PFSK-1 (cell line): ENCODE measurements around the gene ERCC3.

Experiments used
- FOXP2 ChIP-seq: optimal IDR thresholded peaks from 2 replicates; pipeline ENCODE3; 2011; ENCODE audit warnings: borderline replicate concordance, control low read depth, inconsistent platforms; ENCODE audit not compliant: insufficient read depth; ENCODE audit errors: extremely low read length, extremely low read depth
- POLR2AphosphoS5 ChIP-seq: IDR thresholded peaks from 2 replicates; pipeline ENCODE4 v1.6.1; 2012; ENCODE audit warnings: low read depth, mild to moderate bottlenecking, control low read depth, low read length, moderate library complexity
- SIN3A ChIP-seq: IDR thresholded peaks from 2 replicates; pipeline ENCODE4 v1.6.1; 2012; ENCODE audit warnings: mild to moderate bottlenecking, low read length, moderate library complexity, borderline replicate concordance; ENCODE audit not compliant: insufficient read depth
- TAF1 ChIP-seq: IDR thresholded peaks from 2 replicates; pipeline ENCODE4 v1.6.1; 2012; ENCODE audit warnings: low read length, control low read depth, borderline replicate concordance; ENCODE audit not compliant: insufficient read depth
- TF ChIP-seq, protein P1 (sequence below), 2 experiments: IDR thresholded peaks; 2 replicates each; pipeline versions ENCODE4 v1.6.1 to v1.8.0; 2011 to 2012; ENCODE audit warnings: low read depth in 2 of 2, low read length in 2 of 2, control low read depth in 1 of 2, inconsistent platforms in 1 of 2, mild to moderate bottlenecking in 1 of 2, moderate library complexity in 1 of 2; ENCODE audit not compliant: insufficient read depth in 1 of 2

The ERCC3 gene

GRCh38 chr2:127256381-127256780 lies 37.6 kb downstream of the ERCC3 start:
- TF ChIP-seq FOXP2 (no peak), SIN3A (no peak), POLR2AphosphoS5 (no peak), TAF1 (no peak)
- TF ChIP-seq, protein P1, sequence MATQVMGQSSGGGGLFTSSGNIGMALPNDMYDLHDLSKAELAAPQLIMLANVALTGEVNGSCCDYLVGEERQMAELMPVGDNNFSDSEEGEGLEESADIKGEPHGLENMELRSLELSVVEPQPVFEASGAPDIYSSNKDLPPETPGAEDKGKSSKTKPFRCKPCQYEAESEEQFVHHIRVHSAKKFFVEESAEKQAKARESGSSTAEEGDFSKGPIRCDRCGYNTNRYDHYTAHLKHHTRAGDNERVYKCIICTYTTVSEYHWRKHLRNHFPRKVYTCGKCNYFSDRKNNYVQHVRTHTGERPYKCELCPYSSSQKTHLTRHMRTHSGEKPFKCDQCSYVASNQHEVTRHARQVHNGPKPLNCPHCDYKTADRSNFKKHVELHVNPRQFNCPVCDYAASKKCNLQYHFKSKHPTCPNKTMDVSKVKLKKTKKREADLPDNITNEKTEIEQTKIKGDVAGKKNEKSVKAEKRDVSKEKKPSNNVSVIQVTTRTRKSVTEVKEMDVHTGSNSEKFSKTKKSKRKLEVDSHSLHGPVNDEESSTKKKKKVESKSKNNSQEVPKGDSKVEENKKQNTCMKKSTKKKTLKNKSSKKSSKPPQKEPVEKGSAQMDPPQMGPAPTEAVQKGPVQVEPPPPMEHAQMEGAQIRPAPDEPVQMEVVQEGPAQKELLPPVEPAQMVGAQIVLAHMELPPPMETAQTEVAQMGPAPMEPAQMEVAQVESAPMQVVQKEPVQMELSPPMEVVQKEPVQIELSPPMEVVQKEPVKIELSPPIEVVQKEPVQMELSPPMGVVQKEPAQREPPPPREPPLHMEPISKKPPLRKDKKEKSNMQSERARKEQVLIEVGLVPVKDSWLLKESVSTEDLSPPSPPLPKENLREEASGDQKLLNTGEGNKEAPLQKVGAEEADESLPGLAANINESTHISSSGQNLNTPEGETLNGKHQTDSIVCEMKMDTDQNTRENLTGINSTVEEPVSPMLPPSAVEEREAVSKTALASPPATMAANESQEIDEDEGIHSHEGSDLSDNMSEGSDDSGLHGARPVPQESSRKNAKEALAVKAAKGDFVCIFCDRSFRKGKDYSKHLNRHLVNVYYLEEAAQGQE (IDR thresholded peaks at IDR 0.05; ENCODE audit: insufficient read depth in 1 of 2, low read depth in 2 of 2, low read length in 2 of 2) = no peak

DNA sequence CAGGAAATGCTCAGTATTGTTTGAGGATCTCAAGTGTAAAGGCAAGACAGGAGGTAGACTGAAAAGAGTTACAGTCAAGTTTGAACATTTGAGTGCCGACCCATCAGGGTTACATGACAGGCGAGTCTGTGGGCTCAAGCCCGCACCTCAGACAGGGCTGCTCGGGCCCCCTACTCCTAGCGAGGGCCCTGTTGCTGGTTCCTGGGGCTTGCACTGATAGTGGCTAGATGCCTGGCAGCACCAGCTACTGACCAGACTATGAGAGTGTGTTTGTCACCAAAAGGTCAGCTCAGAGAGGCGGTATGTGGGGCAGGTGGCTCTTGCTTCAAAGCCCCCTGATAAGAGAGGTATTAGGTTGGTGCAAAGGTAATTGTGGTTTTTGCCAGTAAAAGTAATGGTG lies 38.2 kb downstream of the ERCC3 start:
- TF ChIP-seq SIN3A (no peak), FOXP2 (no peak), POLR2AphosphoS5 (no peak), TAF1 (no peak)
- TF ChIP-seq, protein P1 (IDR thresholded peaks at IDR 0.05; ENCODE audit: insufficient read depth in 1 of 2, low read depth in 2 of 2, low read length in 2 of 2) = no peak

GRCh38 chr2:127255146-127255545 lies 38.8 kb downstream of the ERCC3 start:
- TF ChIP-seq TAF1 (no peak), POLR2AphosphoS5 (no peak), FOXP2 (no peak), SIN3A (no peak)
- TF ChIP-seq, protein P1 (IDR thresholded peaks at IDR 0.05; ENCODE audit: insufficient read depth in 1 of 2, low read depth in 2 of 2, low read length in 2 of 2) = no peak

DNA sequence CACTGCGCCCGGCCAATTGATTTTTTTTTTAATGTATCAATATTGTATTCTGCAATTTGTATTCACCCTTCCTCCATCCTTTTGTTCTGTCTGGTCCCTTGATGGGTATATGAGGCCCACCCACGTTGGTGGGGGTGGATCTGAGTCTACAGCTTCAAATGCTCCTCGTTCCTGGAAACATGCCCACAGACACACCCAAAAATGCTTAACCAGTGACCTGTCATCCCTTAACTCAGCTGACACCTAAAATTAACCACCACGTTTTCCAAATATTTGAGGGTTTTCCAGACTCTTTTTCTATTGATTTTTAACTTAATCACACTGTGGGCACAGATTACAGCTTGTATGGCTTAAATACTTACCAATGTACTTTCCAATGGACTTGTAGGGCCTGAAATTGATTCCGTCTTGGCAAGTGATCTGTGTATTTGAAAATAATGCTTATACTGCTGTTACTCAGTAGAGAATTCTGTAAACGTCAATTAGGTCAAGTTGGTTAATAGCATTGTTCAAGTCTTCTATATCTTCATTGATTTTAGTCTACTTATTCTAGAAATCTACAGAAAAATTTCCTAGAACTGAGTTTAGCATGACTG lies 39.5 kb downstream of the ERCC3 start:
- TF ChIP-seq FOXP2 (no peak), TAF1 (no peak), POLR2AphosphoS5 (no peak), SIN3A (no peak)
- TF ChIP-seq, protein P1 (IDR thresholded peaks at IDR 0.05; ENCODE audit: insufficient read depth in 1 of 2, low read depth in 2 of 2, low read length in 2 of 2) = no peak

DNA sequence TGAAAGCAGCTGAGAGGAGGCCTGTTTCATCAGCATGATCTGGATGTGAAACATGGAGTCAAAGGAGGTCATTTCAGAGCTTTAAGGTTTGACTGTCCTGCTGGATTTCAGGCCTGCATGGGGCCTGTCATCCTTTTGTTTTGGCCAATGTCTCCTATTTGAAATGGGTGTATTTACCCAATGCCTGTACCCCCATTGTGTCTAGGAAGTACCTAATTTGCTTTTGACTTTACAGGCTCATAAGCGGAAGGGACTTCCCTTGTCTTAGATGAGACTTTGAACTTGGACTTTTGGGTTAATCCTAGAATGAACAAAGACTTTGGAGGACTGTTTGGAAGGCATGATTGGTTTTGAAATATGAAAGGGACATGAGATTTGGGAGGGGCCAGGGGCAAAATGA lies 54.5 kb downstream of the ERCC3 start:
- TF ChIP-seq, protein P1 (IDR thresholded peaks at IDR 0.05; ENCODE audit: insufficient read depth in 1 of 2, low read depth in 2 of 2, low read length in 2 of 2) = no peak
- no peak for TF ChIP-seq TAF1
- TF ChIP-seq POLR2AphosphoS5 = no peak
- no peak for TF ChIP-seq FOXP2
- no peak for TF ChIP-seq SIN3A
